ENCODE results near the gene PLAGL2.
"Not testable (repeated sequence)": the region's sequence is repeated elsewhere in the genome, so short reads cannot be mapped to it uniquely, and the experiment has no call there.

Gene PLAGL2

DNA sequence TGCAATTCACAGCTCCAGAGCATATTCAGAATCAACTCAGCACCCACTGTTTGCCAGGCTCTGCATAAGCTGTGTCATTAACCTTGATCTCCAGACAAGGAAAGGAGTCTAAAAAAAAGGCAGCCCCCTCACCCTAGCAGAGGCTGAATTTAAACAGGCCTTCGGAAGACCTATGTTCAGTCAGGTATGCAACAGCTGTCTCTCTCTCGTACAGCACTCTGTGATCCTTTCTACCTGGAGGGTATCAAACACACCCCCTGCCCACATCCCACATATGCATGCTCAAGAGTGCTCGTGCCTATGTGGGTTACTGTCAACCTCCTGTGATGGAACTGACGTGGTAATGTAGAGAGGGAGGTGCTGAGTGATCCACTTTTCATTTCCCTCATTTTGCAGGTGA lies 8.5 kb downstream of the PLAGL2 start:
- Histone ChIP-seq H4K20me1 (ENCODE audit: control insufficient read depth, insufficient read depth, low read depth, low read length) (peaks cover 18% of the 10 kb centered on the region), H3K79me2 (ENCODE audit: control insufficient read depth, low read length) (peaks cover 64% of the 10 kb centered on the region), H3K4me3 (ENCODE audit: low read length) (no peak overlapping the region), H3K4me1 (ENCODE audit: control insufficient read depth, low read length) (peaks cover 12% of the 10 kb centered on the region), H3K27ac (ENCODE audit: low read depth, low read length) (no peak overlapping the region), H3K27me3 (ENCODE audit: control insufficient read depth, low read length) (no peaks in the 10 kb centered on the region), H3K9me2 (replicated peaks; ENCODE audit: control insufficient read depth, low read length) (no peaks in the 10 kb centered on the region), H3K9me3 (ENCODE audit: control insufficient read depth, insufficient read depth, low read length) (no peaks in the 10 kb centered on the region), H3K4me2 (ENCODE audit: low read length) (no peak overlapping the region), H3F3A (ENCODE audit: control insufficient read depth, insufficient read depth) (no peaks in the 10 kb centered on the region), H3K36me3 (ENCODE audit: control insufficient read depth, low read length) (peaks cover 92% of the 10 kb centered on the region)
- TF ChIP-seq, protein P1, sequence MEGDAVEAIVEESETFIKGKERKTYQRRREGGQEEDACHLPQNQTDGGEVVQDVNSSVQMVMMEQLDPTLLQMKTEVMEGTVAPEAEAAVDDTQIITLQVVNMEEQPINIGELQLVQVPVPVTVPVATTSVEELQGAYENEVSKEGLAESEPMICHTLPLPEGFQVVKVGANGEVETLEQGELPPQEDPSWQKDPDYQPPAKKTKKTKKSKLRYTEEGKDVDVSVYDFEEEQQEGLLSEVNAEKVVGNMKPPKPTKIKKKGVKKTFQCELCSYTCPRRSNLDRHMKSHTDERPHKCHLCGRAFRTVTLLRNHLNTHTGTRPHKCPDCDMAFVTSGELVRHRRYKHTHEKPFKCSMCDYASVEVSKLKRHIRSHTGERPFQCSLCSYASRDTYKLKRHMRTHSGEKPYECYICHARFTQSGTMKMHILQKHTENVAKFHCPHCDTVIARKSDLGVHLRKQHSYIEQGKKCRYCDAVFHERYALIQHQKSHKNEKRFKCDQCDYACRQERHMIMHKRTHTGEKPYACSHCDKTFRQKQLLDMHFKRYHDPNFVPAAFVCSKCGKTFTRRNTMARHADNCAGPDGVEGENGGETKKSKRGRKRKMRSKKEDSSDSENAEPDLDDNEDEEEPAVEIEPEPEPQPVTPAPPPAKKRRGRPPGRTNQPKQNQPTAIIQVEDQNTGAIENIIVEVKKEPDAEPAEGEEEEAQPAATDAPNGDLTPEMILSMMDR (IDR thresholded peaks at IDR 0.05; ENCODE audit: low read depth, low read length, poor library complexity, severe bottlenecking) = no peak
- TF ChIP-seq EZH2phosphoT487 (IDR thresholded peaks at IDR 0.05; ENCODE audit: borderline replicate concordance, low read length) = no peak

DNA sequence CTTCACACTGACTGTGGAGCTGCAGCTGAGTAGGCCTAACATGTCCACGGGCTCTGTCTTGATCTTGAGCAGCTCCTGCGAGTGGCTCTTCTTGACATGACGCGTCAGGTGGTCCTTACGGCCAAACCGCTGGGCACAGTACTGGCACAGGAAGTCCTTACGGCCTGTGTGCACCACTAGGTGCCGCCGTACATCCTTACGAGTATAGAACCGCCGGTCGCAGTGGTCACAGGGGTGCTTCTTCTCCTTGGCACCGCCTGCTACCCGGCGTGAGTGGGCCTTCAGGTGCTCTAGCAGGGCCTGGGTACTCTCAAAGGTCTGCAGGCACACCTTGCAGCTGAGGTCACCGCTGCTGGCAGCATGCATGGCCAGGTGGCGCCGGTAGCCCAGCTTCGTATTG lies 10.4 kb downstream of the PLAGL2 start:
- not testable (repeated sequence) for H3K4me3 ChIP-seq (ENCODE audit: low read length); H4K20me1 ChIP-seq (ENCODE audit: control insufficient read depth, insufficient read depth, low read depth, low read length); H3K27me3 ChIP-seq (ENCODE audit: control insufficient read depth, low read length); H3F3A ChIP-seq (ENCODE audit: control insufficient read depth, insufficient read depth); H3K4me2 ChIP-seq (ENCODE audit: low read length); H3K27ac ChIP-seq (ENCODE audit: low read depth, low read length); H3K9me2 ChIP-seq (replicated peaks; ENCODE audit: control insufficient read depth, low read length); H3K9me3 ChIP-seq (ENCODE audit: control insufficient read depth, insufficient read depth, low read length); H3K4me1 ChIP-seq (ENCODE audit: control insufficient read depth, low read length)
- TF ChIP-seq, protein P1 (IDR thresholded peaks at IDR 0.05; ENCODE audit: low read depth, low read length, poor library complexity, severe bottlenecking) = peak; percentile 22
- peaks cover 82% of the 10 kb centered on the region for H3K36me3 ChIP-seq (ENCODE audit: control insufficient read depth, low read length)
- peaks cover 45% of the 10 kb centered on the region for H3K79me2 ChIP-seq (ENCODE audit: control insufficient read depth, low read length)

DNA sequence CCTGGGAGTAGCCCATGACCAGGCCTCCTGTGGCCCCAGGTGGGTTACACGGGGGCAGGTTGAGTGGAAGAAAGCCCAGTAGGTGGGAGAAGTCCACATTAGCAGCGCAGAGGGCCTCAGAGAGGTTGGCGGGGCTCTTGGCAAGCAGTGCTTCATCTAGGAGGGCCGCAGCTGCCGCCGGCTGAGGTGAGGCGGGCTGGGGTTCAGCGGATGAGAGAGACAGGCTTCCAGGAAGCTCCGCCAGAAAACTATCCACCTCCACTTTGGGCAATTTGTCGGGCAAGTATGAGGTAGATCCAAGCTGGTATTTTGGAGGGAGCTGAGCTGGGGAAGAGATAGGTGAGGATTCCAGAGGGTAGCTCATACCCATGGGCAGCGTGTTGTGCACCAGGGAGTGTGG lies 10.9 kb downstream of the PLAGL2 start:
- H4K20me1 ChIP-seq (ENCODE audit: control insufficient read depth, insufficient read depth, low read depth, low read length); H3K4me1 ChIP-seq (ENCODE audit: control insufficient read depth, low read length); H3K4me2 ChIP-seq (ENCODE audit: low read length); H3K9me2 ChIP-seq (replicated peaks; ENCODE audit: control insufficient read depth, low read length); H3F3A ChIP-seq (ENCODE audit: control insufficient read depth, insufficient read depth); H3K4me3 ChIP-seq (ENCODE audit: low read length); H3K27ac ChIP-seq (ENCODE audit: low read depth, low read length); H3K27me3 ChIP-seq (ENCODE audit: control insufficient read depth, low read length); H3K9me3 ChIP-seq (ENCODE audit: control insufficient read depth, insufficient read depth, low read length): not testable (repeated sequence)
- Histone ChIP-seq H3K36me3 (ENCODE audit: control insufficient read depth, low read length) (peaks cover 82% of the 10 kb centered on the region), H3K79me2 (ENCODE audit: control insufficient read depth, low read length) (peaks cover 40% of the 10 kb centered on the region)

DNA sequence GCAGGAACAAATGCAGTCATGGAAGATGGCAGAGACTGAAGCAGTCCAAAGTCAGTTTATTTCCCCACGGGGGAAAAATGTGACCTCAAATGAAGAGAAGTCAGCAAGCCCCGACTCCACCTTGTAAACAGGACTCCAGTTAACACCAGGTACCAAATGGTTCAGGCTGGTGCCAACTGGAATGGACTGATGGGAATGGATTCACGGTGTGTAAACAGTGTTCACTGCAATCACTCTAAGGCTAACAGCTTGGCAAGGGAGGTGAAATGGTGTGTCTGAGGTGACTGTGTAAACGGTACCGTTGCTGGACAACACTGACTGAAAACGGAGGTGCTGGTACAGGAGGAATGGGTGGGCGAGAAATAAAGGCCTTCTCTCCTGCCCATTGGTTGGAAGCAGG lies 12.0 kb downstream of the PLAGL2 start:
- H3K4me3 ChIP-seq (ENCODE audit: low read length) = no peak overlapping the region
- H3K9me2 ChIP-seq (replicated peaks; ENCODE audit: control insufficient read depth, low read length) = no peaks in the 10 kb centered on the region
- H3K9me3 ChIP-seq (ENCODE audit: control insufficient read depth, insufficient read depth, low read length) = no peaks in the 10 kb centered on the region
- peaks cover 5% of the 10 kb centered on the region for H4K20me1 ChIP-seq (ENCODE audit: control insufficient read depth, insufficient read depth, low read depth, low read length)
- H3K4me1 ChIP-seq (ENCODE audit: control insufficient read depth, low read length) = peaks cover 2% of the 10 kb centered on the region
- peaks cover 5% of the 10 kb centered on the region for H3K27me3 ChIP-seq (ENCODE audit: control insufficient read depth, low read length)
- peaks cover 74% of the 10 kb centered on the region for H3K36me3 ChIP-seq (ENCODE audit: control insufficient read depth, low read length)
- H3K4me2 ChIP-seq (ENCODE audit: low read length) = no peak overlapping the region
- no peak for TF ChIP-seq EZH2phosphoT487 (IDR thresholded peaks at IDR 0.05; ENCODE audit: borderline replicate concordance, low read length)
- TF ChIP-seq, protein P1 (IDR thresholded peaks at IDR 0.05; ENCODE audit: low read depth, low read length, poor library complexity, severe bottlenecking) = no peak
- peaks cover 5% of the 10 kb centered on the region; the same call in 1 of the 2 replicates for H3F3A ChIP-seq (ENCODE audit: control insufficient read depth, insufficient read depth)
- no peak overlapping the region for H3K27ac ChIP-seq (ENCODE audit: low read depth, low read length)
- peaks cover 30% of the 10 kb centered on the region for H3K79me2 ChIP-seq (ENCODE audit: control insufficient read depth, low read length)

Data from DOHH2 (cell line).